Progenitor cell of endocrine pancreas (in vitro differentiated cells): ENCODE results near the gene AOAH. TPM values are rescaled to one million over a fixed set of nuclear protein-coding genes. Genes with fewer than 3 reads are reported as not detected.

Experiments used
- DNase-seq: peaks from one replicate; pipeline ENCODE4 v3.0.0; 2021; ENCODE audit warnings: low spot score; ENCODE audit not compliant: unreplicated experiment
- H3K27ac Mint-ChIP-seq: 2 replicates; pipeline ENCODE4 v1.8.0; 2021; ENCODE audit warnings: mild to moderate bottlenecking, moderate library complexity, mixed read lengths
- H3K27me3 Mint-ChIP-seq: 2 replicates; pipeline ENCODE4 v1.8.0; 2021; ENCODE audit warnings: mixed read lengths
- H3K36me3 Mint-ChIP-seq: 2 replicates; pipeline ENCODE4 v1.8.0; 2022; ENCODE audit warnings: mixed read lengths; ENCODE audit not compliant: insufficient read depth
- H3K4me1 Mint-ChIP-seq: 2 replicates; pipeline ENCODE4 v1.8.0; 2021; ENCODE audit warnings: low read depth, mixed read lengths
- H3K4me3 Mint-ChIP-seq: 2 replicates; pipeline ENCODE4 v1.8.0; 2021; ENCODE audit warnings: low read depth, mild to moderate bottlenecking, moderate library complexity, mixed read lengths
- H3K9me3 Mint-ChIP-seq: 2 replicates; pipeline ENCODE4 v1.8.0; 2021; ENCODE audit warnings: low read depth, mixed read lengths
- total RNA-seq: library from RNA; stranded (reverse); gene quantifications from 2 replicates; pipeline ENCODE4 v1.2.1, GENCODE V29; 2021
- TF ChIP-seq, protein P1 (sequence below): fragments of 200-600 bp; sonication (generic); IDR thresholded peaks from one replicate; pipeline ENCODE4 v1.5.0; 2021; ENCODE audit warnings: antibody characterized with exemption, mild to moderate bottlenecking; ENCODE audit not compliant: unreplicated experiment

The AOAH gene
- total RNA-seq, 1 donor from 2014 or later, result 3.3 TPM

GRCh38 chr7:36601601-36602000 is 122.7 kb downstream of the AOAH start:
- peaks cover 8% of the 10 kb centered on the region for H3K4me1 Mint-ChIP-seq
- no peaks in the 10 kb centered on the region for H3K9me3 Mint-ChIP-seq
- no peak overlapping the region for H3K4me3 Mint-ChIP-seq
- TF ChIP-seq, protein P1, sequence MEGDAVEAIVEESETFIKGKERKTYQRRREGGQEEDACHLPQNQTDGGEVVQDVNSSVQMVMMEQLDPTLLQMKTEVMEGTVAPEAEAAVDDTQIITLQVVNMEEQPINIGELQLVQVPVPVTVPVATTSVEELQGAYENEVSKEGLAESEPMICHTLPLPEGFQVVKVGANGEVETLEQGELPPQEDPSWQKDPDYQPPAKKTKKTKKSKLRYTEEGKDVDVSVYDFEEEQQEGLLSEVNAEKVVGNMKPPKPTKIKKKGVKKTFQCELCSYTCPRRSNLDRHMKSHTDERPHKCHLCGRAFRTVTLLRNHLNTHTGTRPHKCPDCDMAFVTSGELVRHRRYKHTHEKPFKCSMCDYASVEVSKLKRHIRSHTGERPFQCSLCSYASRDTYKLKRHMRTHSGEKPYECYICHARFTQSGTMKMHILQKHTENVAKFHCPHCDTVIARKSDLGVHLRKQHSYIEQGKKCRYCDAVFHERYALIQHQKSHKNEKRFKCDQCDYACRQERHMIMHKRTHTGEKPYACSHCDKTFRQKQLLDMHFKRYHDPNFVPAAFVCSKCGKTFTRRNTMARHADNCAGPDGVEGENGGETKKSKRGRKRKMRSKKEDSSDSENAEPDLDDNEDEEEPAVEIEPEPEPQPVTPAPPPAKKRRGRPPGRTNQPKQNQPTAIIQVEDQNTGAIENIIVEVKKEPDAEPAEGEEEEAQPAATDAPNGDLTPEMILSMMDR, result no peak
- DNase-seq, result no peak
- peaks cover under 1% of the 10 kb centered on the region for H3K27me3 Mint-ChIP-seq
- H3K36me3 Mint-ChIP-seq, result no peaks in the 10 kb centered on the region
- H3K27ac Mint-ChIP-seq, result no peak overlapping the region

DNA sequence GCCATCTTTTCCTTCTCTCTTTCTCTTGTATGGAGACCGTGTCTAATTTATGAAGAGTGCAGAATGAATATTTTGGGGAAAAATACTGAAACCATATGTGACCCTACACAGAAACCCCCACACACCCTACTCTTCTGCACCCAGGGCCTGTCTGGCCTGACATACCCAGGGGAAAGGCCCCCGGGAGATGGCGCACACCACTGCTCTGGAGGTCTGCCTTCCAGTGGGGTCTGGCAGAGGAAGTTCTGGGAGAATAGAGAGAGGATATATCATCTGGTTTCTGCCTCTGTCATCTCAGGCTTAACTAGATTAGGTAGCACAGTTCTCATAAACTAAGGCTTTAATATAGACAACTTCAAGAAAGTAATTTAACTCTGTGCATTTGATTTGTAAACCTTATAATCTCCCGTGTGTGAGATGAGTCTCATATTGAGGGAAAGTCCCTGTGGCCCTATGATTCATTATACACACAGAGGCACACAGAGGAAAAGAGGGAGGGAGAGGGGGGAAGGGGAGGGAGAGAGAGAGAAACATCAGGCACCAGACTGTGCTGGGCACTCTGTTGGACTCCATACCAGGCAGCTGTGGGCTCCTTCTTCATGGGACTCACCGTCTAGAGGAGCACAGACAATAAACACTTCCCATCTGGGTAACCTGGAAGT is 123.3 kb downstream of the AOAH start:
- peaks cover 8% of the 10 kb centered on the region for H3K4me1 Mint-ChIP-seq
- no peak overlapping the region for H3K27ac Mint-ChIP-seq
- H3K9me3 Mint-ChIP-seq, result no peaks in the 10 kb centered on the region
- H3K36me3 Mint-ChIP-seq, result no peaks in the 10 kb centered on the region
- H3K4me3 Mint-ChIP-seq, result no peak overlapping the region
- no peaks in the 10 kb centered on the region for H3K27me3 Mint-ChIP-seq
- TF ChIP-seq, protein P1, result no peak
- DNase-seq, result no peak

GRCh38 chr7:36600314-36600682 is 124.0 kb downstream of the AOAH start:
- no peaks in the 10 kb centered on the region for H3K9me3 Mint-ChIP-seq

GRCh38 chr7:36599645-36600313 is 124.5 kb downstream of the AOAH start:
- Mint-ChIP-seq H3K4me3 (no peak overlapping the region), H3K27ac (no peak overlapping the region), H3K9me3 (no peaks in the 10 kb centered on the region), H3K36me3 (no peaks in the 10 kb centered on the region), H3K27me3 (no peaks in the 10 kb centered on the region), H3K4me1 (peaks cover 8% of the 10 kb centered on the region)
- no peak for DNase-seq
- TF ChIP-seq, protein P1, result no peak

More at GRCh38 chr7:36600314-36600682, 124.0 kb downstream of the AOAH start:
- TF ChIP-seq, protein P1, result no peak
- DNase-seq, result no peak
- Mint-ChIP-seq H3K4me3 (no peak overlapping the region), H3K36me3 (no peaks in the 10 kb centered on the region), H3K27me3 (no peaks in the 10 kb centered on the region), H3K27ac (no peak overlapping the region), H3K4me1 (peaks cover 8% of the 10 kb centered on the region)

DNA sequence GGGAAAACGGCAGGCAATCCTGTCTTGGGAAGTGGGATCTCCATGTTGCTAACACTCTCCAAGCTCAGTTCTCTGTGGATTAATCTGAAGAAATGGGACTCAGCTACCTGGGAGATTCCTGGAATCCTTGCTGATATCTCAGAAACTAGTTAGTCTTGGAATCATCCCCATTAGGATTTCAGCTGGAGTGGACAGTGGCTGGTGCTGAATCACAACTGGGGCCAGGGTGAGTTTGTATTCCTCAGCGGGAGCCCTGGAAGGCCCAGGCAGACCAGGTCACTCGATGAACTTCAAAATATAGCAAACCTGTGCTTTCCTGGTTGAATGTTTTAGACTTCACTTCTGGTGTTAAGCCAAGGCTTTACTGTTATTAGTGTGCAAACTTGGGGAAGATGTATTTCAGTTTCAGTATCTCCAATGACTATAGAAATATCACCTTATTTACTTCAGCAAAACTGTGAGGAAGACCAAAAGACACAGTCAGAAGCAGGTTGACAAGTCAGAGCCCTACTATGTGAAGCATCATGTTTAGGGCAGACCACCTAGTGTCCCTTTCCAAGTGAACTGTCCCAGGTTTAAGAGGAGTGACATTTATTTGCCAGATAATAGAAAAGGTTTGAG is 126.1 kb downstream of the AOAH start:
- TF ChIP-seq, protein P1, result no peak
- H3K4me1 Mint-ChIP-seq, result peaks cover 8% of the 10 kb centered on the region
- H3K4me3 Mint-ChIP-seq, result no peak overlapping the region
- no peak overlapping the region for H3K27ac Mint-ChIP-seq
- DNase-seq, result no peak
- H3K9me3 Mint-ChIP-seq, result no peaks in the 10 kb centered on the region
- no peaks in the 10 kb centered on the region for H3K27me3 Mint-ChIP-seq
- H3K36me3 Mint-ChIP-seq, result no peaks in the 10 kb centered on the region
